Spleen (tissue), 13 donors: ENCODE data around the gene PI16. TPM values are rescaled to one million over a fixed set of nuclear protein-coding genes. Genes with fewer than 3 reads are reported as not detected.

Experiments
- DNase-seq: peaks from one replicate; pipeline ENCODE4 v3.0.0-alpha.2; 2020
- H3K27ac ChIP-seq, 8 donors: fragments of 200-600 bp; sonication (generic) in 7 of 8; 1 replicate in 4 of 8; 2 replicates in 4 of 8; pipeline versions ENCODE4 v1.5.0 to v1.8.0; 2016 to 2021; ENCODE audit warnings: inconsistent platforms in 4 of 8, mild to moderate bottlenecking in 4 of 8, moderate library complexity in 1 of 8
- H3K27me3 ChIP-seq, 7 donors: fragments of 200-600 bp; sonication (generic) in 6 of 7; replicated peaks in 1 of 7; 1 replicate in 4 of 7; 2 replicates in 3 of 7; pipeline versions ENCODE4 v1.5.0 to v1.8.0; 2016 to 2021; ENCODE audit warnings: inconsistent platforms in 3 of 7, mild to moderate bottlenecking in 1 of 7
- H3K36me3 ChIP-seq, 6 donors: fragments of 200-600 bp; sonication (generic) in 5 of 6; 1 replicate in 4 of 6; 2 replicates in 2 of 6; pipeline versions ENCODE4 v1.5.0 to v1.8.0; 2016 to 2021; ENCODE audit warnings: inconsistent platforms in 2 of 6
- H3K4me1 ChIP-seq, 6 donors: fragments of 200-600 bp; sonication (generic) in 5 of 6; 1 replicate in 3 of 6; 2 replicates in 3 of 6; pipeline versions ENCODE4 v1.5.0 to v1.8.0; 2016 to 2021; ENCODE audit warnings: inconsistent platforms in 3 of 6
- H3K4me3 ChIP-seq, 8 donors: fragments of 200-600 bp; sonication (generic) in 7 of 8; 1 replicate in 4 of 8; 2 replicates in 4 of 8; pipeline versions ENCODE4 v1.5.0 to v1.8.0; 2016 to 2021; ENCODE audit warnings: inconsistent platforms in 4 of 8, mild to moderate bottlenecking in 4 of 8, moderate library complexity in 2 of 8
- H3K9me3 ChIP-seq, 8 donors: fragments of 200-600 bp; sonication (generic) in 7 of 8; 1 replicate in 4 of 8; 2 replicates in 4 of 8; pipeline versions ENCODE4 v1.5.0 to v1.8.0; 2016 to 2021; ENCODE audit warnings: inconsistent platforms in 4 of 8
- POLR2A ChIP-seq, 3 donors: fragments of 450-650 bp; IDR thresholded peaks; one replicate each; pipeline ENCODE4 v1.5.1; 2017; ENCODE audit warnings: antibody characterized with exemption in 3 of 3, mild to moderate bottlenecking in 1 of 3
- POLR2AphosphoS5 ChIP-seq, 3 donors: sonication (generic); formaldehyde crosslinking; IDR thresholded peaks; one replicate each; pipeline ENCODE4 v1.5.1; 2017; ENCODE audit warnings: antibody characterized with exemption in 3 of 3
- WGBS, 5 donors: extraction: QIAGEN DNeasy Blood & Tissue Kit in 3 of 5; methylation state at CpG; one replicate each; pipeline versions ENCODE4 v1.1.5 to v1.1.7; 2013 to 2018; 5-methylcytosine and 5-hydroxymethylcytosine counted together
- intact Hi-C: fragments of 100-400 bp; cut with DNase I; formaldehyde crosslinking; loops from one replicate; pipeline ENCODE4 v1.15.0; 2023; ENCODE audit warnings: low total_unique reads
- long read RNA-seq, 2 donors: transcript quantifications; one replicate each; lab custom pipeline, GENCODE V29; 2026
- polyA plus RNA-seq, 3 donors: library from polyadenylated mRNA; stranded (reverse); fragments of 200-250 nt; gene quantifications; one replicate each; pipeline ENCODE4 v1.2.1, GENCODE V29; 2013
- total RNA-seq, 7 donors: library from RNA; depleted of rRNA in 3 of 7; stranded (reverse); fragments of >200 nt in 3 of 7; fragmentation: NEBNext Ultra II Directional in 4 of 7; extraction: Animal tissue kit (Norgen Biotek cat#: 25700) in 4 of 7; gene quantifications; one replicate each; pipeline versions ENCODE4 v1.1.0 to v1.2.1, GENCODE V29; 2016 to 2021
- TF ChIP-seq, protein P1 (sequence below), 11 experiments: fragments of 200-600 bp in 7 of 11; fragments of 450-650 bp in 4 of 11; sonication (generic) in 4 of 11; IDR thresholded peaks in 8 of 11; conservative IDR thresholded peaks in 3 of 11; 1 replicate in 7 of 11; 2 replicates in 4 of 11; pipeline versions ENCODE4 v1.4.0 to v1.8.0; 2016 to 2021; ENCODE audit warnings: antibody characterized with exemption in 11 of 11, inconsistent platforms in 4 of 11, mild to moderate bottlenecking in 1 of 11
- donor health status: healthy with polysubstance abuse.
- donor health status: DM: no; HTN: no; CAD: no; lungs with moderate emphysema.
- donor health status: DM: no; HTN: no; CAD: no.
- donor health status: Bipolar disorder and iron deficiency.
- donor health status: healthy.
- donor health status: DM: no; HTN: no; CAD: no.
- donor health status: DM: yes; HTN: yes; CAD: no.

Gene PI16
- total RNA-seq (1 to 10 TPM in 5 of 7 donors, under 1 TPM in 1, not detected in 1; 0.94 to 2.1 (median 1.6) TPM), polyA plus RNA-seq (1 to 10 TPM; 1.6 to 7.3 (median 2.0) TPM)
- long read RNA-seq, donor 1 = 0 reads
- long read RNA-seq, donor 2, partial matches to known transcripts = 6 of 6 reads
- long read RNA-seq, donor 2, other reads (novel, unspliced or antisense) = 0 of 6 reads

DNA sequence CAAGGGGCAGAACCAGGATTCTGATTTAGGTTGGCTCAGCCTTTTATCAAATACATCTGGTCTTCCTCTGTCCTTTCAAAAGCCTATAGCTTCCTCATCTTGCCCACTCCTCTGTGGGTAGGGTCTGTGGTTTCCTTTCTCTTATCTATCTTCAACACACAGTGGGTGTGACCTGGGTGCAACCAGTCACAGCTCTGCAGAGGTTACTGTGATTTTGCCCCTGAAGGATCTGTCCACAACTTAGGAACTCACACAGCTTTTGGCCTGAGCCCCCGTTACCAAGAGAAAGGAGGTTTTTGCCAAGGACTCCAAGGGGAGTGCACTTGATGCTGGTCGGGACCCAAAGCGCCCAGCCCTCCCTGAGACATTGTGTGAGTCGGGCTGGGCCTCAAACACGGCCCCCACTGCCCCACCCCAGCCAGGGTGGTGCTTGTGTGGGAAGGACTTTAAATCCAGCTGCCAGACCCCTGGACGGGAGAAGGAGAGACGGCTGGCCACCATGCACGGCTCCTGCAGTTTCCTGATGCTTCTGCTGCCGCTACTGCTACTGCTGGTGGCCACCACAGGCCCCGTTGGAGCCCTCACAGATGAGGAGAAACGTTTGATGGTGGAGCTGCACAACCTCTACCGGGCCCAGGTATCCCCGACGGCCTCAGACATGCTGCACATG lies at the start of gene PI16:
Gene PI16 (plus strand): TSS at position 477 of the 670 bp plus-strand sequence. CDS start 23 bp downstream, at position 500.
- DNase-seq = peak; percentile 51
- 38 to 52% (median 50%) methylated on average over 12 to 14 of the region's 14 CpGs for WGBS, 5 donors
- Histone ChIP-seq H3K4me1 (peaks cover 0 to 29% (median 14%) of the 10 kb centered on the region in 6 donors), H3K27me3 (peaks cover 0 to 14% (median 0%) of the 10 kb centered on the region in 7 donors), H3K4me3 (peak within 1 kb of the TSS in 1 of 8 donors; percentile 34), H3K9me3 (no peaks in the 10 kb centered on the region), H3K36me3 (no peaks in the 10 kb centered on the region), H3K27ac (no peak within 1 kb of the TSS)
- no peak for TF ChIP-seq POLR2A (IDR thresholded peaks at IDR 0.05)
- TF ChIP-seq, protein P1, sequence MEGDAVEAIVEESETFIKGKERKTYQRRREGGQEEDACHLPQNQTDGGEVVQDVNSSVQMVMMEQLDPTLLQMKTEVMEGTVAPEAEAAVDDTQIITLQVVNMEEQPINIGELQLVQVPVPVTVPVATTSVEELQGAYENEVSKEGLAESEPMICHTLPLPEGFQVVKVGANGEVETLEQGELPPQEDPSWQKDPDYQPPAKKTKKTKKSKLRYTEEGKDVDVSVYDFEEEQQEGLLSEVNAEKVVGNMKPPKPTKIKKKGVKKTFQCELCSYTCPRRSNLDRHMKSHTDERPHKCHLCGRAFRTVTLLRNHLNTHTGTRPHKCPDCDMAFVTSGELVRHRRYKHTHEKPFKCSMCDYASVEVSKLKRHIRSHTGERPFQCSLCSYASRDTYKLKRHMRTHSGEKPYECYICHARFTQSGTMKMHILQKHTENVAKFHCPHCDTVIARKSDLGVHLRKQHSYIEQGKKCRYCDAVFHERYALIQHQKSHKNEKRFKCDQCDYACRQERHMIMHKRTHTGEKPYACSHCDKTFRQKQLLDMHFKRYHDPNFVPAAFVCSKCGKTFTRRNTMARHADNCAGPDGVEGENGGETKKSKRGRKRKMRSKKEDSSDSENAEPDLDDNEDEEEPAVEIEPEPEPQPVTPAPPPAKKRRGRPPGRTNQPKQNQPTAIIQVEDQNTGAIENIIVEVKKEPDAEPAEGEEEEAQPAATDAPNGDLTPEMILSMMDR (IDR thresholded peaks at IDR 0.05 in 8 of 11, conservative IDR thresholded peaks at IDR 0.05 in 3 of 11) = no peak
- no peak for TF ChIP-seq POLR2AphosphoS5 (IDR thresholded peaks at IDR 0.05)
- intact Hi-C loops = no loop called here

DNA sequence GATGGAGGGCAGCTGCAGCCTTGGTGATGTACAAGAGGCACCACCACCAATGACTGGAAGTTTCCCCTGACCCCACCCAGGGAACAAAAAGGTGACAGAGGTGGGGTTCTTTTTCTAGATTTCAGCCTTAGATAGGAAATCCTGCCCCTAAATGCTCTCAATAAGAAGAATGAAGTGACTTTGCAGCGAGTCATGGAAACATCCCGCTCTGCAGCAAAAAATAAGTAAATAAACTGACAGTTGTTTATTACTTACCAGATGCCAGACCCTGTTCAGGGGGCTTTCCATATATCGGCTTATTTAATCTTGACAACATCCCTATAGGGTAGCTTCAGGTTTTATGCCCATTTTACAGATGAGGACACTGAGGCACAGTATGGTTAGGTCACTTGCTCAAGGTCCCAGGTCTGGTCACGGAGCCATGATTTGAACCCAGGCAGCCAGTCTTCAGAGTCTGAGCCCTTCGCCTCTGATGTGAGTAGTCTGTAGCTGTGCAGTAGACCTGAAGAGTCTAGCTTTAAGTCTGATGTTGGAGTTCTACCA lies 49.6 kb upstream of the PI16 start:
- no peaks in the 10 kb centered on the region for H3K9me3 ChIP-seq
- intact Hi-C loops = loop anchor here (10.0 kb wide), 1 partner anchor 60 kb away; no protein-coding TSS in a partner anchor
- no peak overlapping the region for H3K4me3 ChIP-seq
- no peak for DNase-seq
- H3K36me3 ChIP-seq = peaks cover 9 to 97% (median 62%) of the 10 kb centered on the region in 6 donors
- no peaks in the 10 kb centered on the region for H3K27me3 ChIP-seq
- H3K4me1 ChIP-seq = peaks cover 0 to 6% (median 0%) of the 10 kb centered on the region in 6 donors
- TF ChIP-seq, protein P1 (IDR thresholded peaks at IDR 0.05 in 8 of 11, conservative IDR thresholded peaks at IDR 0.05 in 3 of 11) = no peak
- TF ChIP-seq POLR2A (IDR thresholded peaks at IDR 0.05) (no peak), POLR2AphosphoS5 (IDR thresholded peaks at IDR 0.05) (no peak)
- WGBS, 5 donors = 94 to 98% (median 97%) methylated on average over 5 of the region's 5 CpGs
- H3K27ac ChIP-seq = no peak overlapping the region

DNA sequence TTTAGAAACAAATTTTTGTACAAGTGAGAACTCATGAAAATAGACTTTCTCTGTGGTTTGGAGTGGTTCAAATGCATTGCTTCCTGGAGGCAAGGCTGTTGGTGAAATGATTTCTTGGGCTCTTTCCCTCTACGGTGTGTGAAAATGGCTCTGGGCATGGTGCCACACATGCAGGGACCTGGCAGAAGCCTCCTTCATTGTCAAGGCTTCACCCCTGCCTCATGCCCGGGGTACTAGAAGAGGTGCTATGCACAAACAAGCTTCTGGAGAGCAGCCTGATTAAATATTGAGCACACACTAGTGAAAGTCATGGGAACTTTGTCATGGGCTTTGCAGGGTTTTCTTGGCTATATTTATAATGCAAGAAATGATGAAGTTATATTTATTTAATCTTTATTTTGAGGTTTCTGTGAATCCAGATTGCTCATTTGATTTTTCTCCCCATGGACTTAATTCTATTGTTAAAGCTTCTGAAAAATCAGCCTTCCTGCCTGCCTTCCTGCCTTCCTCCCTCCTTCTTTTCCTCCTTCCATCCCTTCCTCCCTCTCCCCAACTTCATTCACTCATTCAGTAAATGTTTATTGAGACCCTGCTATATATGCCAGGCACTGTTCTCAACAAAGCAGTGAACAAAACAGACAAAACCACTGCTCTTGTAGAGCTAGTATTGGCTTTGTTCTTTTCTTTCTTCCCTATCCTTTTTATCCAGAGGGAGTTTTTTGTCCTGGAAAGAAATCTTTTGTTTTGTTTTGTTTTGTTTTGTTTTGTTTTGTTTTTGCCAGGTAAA lies 47.8 kb upstream of the PI16 start:
- WGBS, 5 donors = 7 to 51% (median 33%) methylated on average over 2 of the region's 2 CpGs
- Histone ChIP-seq H3K27ac (no peak overlapping the region), H3K4me3 (no peak overlapping the region), H3K9me3 (no peaks in the 10 kb centered on the region), H3K36me3 (peaks cover 9 to 92% (median 47%) of the 10 kb centered on the region in 6 donors), H3K27me3 (no peaks in the 10 kb centered on the region), H3K4me1 (peaks cover 0 to 14% (median 5%) of the 10 kb centered on the region in 6 donors)
- intact Hi-C loops = loop anchor here (10.0 kb wide), 1 partner anchor 58 kb away; no protein-coding TSS in a partner anchor
- TF ChIP-seq, protein P1 (IDR thresholded peaks at IDR 0.05 in 8 of 11, conservative IDR thresholded peaks at IDR 0.05 in 3 of 11) = no peak
- TF ChIP-seq POLR2A (IDR thresholded peaks at IDR 0.05) (no peak), POLR2AphosphoS5 (IDR thresholded peaks at IDR 0.05) (no peak)
- no peak for DNase-seq
